Epithelial cell of esophagus (primary cell): ENCODE measurements around the gene RAD51B.

Experiments
- DNase-seq: peaks from one replicate; pipeline ENCODE4 v3.0.0; 2010; ENCODE audit warnings: low read depth
- H3K4me3 ChIP-seq: 2 replicates; pipeline ENCODE4 v1.5.1; 2011; ENCODE audit warnings: mild to moderate bottlenecking, low read length, control low read depth
- TF ChIP-seq, protein P1 (sequence below): IDR thresholded peaks from 2 replicates; pipeline ENCODE4 v1.5.1; 2011; ENCODE audit warnings: low read depth, mild to moderate bottlenecking, low read length, control low read depth, inconsistent platforms; ENCODE audit not compliant: insufficient read depth; ENCODE audit errors: missing control alignments

RAD51B gene

DNA sequence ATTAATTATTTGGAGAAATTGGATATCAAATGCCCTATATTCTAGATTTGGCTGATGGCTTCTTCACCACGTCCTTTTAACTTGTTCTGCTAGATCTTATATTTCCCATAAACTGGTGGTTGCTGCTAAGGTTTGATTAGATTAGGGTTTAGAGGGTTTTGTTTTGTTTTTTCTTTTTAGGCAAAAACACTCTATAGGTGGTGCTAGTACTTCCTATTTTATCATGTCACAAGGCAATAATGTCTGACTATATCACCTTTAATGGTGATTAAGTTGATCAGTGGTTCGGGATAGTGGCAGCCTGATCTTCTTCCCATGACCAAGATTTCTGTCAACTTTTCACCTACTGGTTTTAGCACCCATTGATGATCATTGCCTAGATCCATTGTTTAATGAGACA, 455.1 kb downstream of the RAD51B start:
- TF ChIP-seq, protein P1, sequence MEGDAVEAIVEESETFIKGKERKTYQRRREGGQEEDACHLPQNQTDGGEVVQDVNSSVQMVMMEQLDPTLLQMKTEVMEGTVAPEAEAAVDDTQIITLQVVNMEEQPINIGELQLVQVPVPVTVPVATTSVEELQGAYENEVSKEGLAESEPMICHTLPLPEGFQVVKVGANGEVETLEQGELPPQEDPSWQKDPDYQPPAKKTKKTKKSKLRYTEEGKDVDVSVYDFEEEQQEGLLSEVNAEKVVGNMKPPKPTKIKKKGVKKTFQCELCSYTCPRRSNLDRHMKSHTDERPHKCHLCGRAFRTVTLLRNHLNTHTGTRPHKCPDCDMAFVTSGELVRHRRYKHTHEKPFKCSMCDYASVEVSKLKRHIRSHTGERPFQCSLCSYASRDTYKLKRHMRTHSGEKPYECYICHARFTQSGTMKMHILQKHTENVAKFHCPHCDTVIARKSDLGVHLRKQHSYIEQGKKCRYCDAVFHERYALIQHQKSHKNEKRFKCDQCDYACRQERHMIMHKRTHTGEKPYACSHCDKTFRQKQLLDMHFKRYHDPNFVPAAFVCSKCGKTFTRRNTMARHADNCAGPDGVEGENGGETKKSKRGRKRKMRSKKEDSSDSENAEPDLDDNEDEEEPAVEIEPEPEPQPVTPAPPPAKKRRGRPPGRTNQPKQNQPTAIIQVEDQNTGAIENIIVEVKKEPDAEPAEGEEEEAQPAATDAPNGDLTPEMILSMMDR = no peak
- H3K4me3 ChIP-seq = no peak overlapping the region
- no peak for DNase-seq

GRCh38 chr14:68278576-68279436, 459.2 kb downstream of the RAD51B start:
- TF ChIP-seq, protein P1 = no peak
- peak; percentile 69 for DNase-seq
- no peak overlapping the region for H3K4me3 ChIP-seq

DNA sequence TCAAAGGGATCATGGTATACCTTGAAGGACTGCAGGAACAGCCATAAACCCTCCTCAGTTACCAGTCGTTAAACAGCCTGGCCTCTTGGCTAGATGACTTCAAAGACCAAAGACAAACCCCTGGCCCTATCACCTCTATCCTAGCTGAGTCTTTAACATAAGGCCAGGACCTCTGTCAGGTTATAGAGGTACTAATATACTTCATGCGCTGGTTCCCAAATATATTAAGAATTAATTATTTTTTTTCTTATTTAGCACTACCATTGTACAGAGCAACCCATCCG, 459.8 kb downstream of the RAD51B start:
- no peak for DNase-seq
- TF ChIP-seq, protein P1 = no peak
- no peak overlapping the region for H3K4me3 ChIP-seq

GRCh38 chr14:68279777-68280233, 460.2 kb downstream of the RAD51B start:
- no peak overlapping the region for H3K4me3 ChIP-seq
- TF ChIP-seq, protein P1 = no peak

DNA sequence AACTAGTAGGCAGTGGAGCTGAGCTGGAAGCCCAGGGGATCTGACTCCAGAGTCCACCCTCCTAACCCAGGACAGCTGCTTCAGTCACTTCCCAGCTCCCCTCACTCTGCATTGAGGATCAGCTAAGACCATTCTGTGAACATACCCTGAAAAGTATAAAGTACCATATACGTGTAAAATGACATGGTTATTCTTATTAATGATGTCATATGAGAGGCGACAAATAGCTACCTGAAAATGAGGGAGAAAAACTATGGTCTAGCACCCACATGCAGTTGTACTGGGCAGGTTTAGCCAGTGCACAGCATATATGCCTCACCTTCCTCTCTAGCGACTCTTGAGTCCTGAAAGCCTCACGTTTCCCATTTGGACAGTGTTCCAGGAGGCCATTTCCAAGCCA, 461.9 kb downstream of the RAD51B start:
- TF ChIP-seq, protein P1 = no peak
- H3K4me3 ChIP-seq = no peak overlapping the region
- DNase-seq = no peak

More at GRCh38 chr14:68279777-68280233, 460.2 kb downstream of the RAD51B start:
- no peak for DNase-seq

- TF ChIP-seq, protein P1 = no peak
- DNase-seq = no peak
- H3K4me3 ChIP-seq = no peak overlapping the region
These were observed 463.1 kb downstream of the RAD51B start for GRCh38 chr14:68282479-68283377.
